HS-5 (cell line): ENCODE data around the gene ACR.
"Not testable (repeated sequence)": the region's sequence is repeated elsewhere in the genome, so short reads cannot be mapped to it uniquely, and the experiment has no call there.

Source experiments
- DNase-seq: peaks from one replicate; pipeline ENCODE4 v3.0.0-alpha.2; 2012; ENCODE audit warnings: low read depth

ACR gene

DNA sequence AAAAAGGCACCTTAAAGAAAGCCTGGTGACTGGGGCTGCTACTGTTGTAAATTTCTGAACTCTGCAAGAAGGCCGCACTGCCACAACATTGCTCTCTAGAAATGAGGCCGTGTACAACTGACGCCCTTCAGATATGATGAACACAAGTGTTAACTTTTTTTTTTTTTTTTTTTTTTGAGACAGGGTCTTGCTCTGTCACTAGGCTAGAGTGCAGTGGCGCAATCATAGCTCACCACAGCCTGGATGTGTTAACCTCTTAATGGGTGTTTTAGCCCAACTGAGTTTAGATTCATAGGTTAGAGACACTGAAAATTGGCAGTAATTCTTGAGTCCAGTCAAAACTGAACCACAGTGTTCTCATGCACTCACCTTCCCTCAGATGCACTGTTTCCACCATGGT is 42.2 kb downstream of the ACR start:
- DNase-seq = not testable (repeated sequence)

DNA sequence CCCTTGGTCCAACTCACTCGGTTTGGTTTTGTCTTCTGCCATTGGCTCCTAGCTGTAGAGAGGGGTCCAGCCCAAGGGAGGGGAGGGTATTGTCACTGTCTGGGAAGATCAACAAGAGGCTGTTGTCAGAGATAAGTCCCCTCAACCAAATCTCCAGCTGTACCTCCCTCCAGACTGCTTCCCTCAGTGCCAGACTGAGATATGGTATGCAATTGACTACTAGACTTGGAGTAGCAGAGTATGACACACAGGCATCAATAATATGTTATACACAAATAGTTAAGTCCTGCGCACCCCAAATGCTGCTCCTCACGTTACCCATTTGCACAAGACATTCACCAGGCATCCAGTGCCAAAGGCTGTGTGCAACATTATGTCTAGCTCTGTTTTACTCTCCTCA is 44.2 kb downstream of the ACR start:
- DNase-seq = not testable (repeated sequence)

DNA sequence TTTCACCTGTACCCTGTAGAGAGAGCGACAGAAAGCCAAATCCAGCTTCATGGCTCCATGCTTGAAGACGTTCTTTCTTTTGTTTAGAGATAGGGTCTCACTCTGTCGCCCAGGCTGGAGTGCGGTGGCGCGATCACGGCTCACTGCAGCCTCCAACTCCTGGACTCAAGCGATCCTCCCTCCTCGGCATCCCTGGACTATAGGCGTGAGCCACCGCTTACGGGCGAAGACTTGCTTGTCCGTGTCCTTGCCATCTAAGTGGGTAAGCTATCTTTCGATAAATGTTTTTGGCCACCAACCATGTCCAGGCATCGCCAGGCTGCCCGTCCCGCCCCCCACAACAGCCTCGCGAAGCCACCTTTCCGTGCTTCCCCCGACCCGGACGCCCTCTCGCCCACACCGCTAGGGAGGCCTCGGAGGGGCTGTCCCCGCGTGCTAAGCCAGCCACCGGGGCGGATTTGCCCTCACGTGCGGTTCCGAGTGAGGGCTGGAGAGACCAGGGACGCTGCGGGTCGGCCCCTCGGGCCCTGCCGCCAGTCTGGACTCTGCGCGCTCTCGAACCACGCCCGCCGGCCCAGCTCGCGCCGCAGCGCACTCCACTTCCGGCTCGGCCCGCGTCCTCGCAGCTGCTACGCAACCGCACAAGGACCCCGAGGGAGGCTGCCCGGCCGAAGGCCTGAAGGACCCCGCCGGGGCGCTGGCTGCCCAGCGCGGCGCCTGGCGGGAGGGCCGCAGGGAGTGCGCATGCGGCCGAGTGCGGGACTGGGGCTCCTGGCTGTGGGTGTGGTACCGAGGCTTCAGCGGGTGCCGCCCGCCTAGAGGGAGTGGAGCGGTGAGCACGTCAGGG is 45.3 kb downstream of the ACR start, which contains the start of gene RABL2B:
Gene RABL2B, minus strand, starts transcription at position 604 of the 847 bp plus-strand sequence. CDS start 1,342 bp downstream, outside the sequence.
- DNase-seq = peak; percentile 67

DNA sequence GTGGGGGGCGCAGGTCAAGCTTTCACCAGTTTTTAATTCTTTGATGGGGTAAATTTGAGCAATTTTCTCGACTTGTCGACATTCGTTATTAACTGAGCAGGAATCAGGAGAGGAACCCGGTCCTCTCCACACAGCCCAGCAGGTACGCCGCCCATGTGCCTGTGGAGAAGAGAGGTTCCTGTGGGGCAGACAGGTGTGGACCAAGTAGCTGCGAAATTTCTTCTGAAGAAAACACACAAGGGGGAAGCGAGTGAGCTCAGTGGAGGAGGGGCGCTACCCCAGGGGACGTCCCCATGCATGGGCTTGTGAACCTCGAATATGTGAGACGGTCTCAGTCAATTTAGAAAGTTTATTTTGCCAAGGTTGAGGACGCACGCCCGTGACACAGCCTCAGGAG is 45.9 kb downstream of the ACR start:
- DNase-seq = not testable (repeated sequence)

DNA sequence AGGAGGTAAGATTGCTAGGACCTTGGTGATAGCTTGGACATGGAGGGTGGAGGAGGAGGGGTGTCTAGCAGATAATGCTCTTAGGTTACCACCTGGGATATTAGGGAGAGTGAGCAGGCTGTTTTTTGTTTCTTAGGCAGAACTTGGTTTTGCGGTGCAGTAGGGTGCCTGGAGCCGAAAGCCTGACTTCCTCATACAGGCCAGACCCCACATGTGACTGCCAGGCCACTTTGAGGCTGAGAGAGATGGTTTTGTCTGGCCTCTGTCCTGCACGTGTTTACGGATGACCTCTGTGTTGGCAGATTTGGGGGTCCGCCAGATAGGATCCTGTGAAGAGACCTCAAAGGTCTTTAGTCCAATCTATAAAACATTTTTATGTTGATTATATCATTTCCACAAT is 47.3 kb downstream of the ACR start:
- not testable (repeated sequence) for DNase-seq

DNA sequence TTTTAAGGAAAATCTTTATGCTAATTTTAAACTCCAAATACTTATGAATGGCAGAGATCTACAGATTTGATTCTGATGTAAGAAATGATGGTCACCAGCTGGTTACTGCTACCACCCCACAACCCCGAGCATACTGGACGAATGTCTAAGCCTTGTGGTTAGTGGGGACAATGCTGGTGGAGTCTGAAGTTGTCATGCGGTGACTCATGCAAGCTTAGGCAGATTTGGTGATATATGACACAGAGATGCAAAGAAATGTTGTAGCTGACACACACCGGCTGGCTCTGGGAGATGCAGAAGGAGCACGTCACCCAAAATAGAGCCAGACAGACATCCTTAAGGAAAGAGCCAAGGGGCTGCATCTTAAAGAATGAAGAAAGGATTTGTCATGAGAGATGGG is 48.9 kb downstream of the ACR start:
- not testable (repeated sequence) for DNase-seq
